ENCODE measurements around the gene THOP1. TPM values are rescaled to one million over a fixed set of nuclear protein-coding genes. Genes with fewer than 3 reads are reported as not detected.
"Not testable (repeated sequence)": the region's sequence is repeated elsewhere in the genome, so short reads cannot be mapped to it uniquely, and the experiment has no call there.

Gene THOP1
- total RNA-seq, 2 experiments from 2014 or later, result 126 TPM

DNA sequence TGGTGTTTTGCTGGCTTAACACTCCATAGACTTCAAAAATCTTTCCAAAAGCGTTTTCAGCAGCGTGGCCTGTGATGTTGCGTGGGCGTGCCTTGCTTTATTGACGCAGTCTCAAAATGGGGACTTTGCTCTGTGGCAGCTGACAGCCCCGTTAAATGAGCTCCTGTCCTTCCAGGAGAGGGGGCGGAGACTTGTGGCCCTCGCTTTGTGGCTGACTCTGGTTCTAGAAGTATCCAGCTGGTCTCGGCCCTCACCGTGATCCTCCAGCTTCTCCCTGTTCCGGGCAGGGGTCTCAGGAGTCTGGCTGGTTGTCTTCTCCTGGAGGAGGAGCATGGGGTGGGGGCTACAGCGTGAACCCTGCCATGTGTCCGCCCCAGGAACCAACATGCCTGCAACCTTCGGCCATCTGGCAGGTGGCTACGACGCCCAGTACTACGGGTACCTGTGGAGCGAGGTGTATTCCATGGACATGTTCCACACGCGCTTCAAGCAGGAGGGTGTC lies 26.0 kb downstream of the THOP1 start:
- Mint-ChIP-seq H3K9me3 (no peaks in the 10 kb centered on the region), H3K36me3 (peaks cover 14% of the 10 kb centered on the region), H3K4me3 (no peak overlapping the region), H3K27ac (no peak overlapping the region), H3K4me1 (ENCODE audit: low read depth) (no peaks in the 10 kb centered on the region), H3K27me3 (no peaks in the 10 kb centered on the region)
- intact Hi-C loops (cut with micrococcal nuclease), result no loop called here
- CTCF ChIA-PET, result interaction anchor here (1.2 kb wide), 1 partner anchor 9 kb away, joined by 3 read pairs; no protein-coding TSS in a partner anchor
- POLR2A ChIA-PET, result no interaction called here
- DNase-seq, result no peak

- Mint-ChIP-seq H3K27me3 (no peaks in the 10 kb centered on the region), H3K36me3 (peaks cover 14% of the 10 kb centered on the region), H3K27ac (no peak overlapping the region), H3K9me3 (no peaks in the 10 kb centered on the region), H3K4me1 (ENCODE audit: low read depth) (no peaks in the 10 kb centered on the region), H3K4me3 (no peak overlapping the region)
- CTCF ChIA-PET, result interaction anchor here (1.2 kb wide), 1 partner anchor 8 kb away, joined by 3 read pairs; no protein-coding TSS in a partner anchor
- DNase-seq, result no peak
- intact Hi-C loops (cut with micrococcal nuclease), result no loop called here
- POLR2A ChIA-PET, result no interaction called here
Observed at GRCh38 chr19:2811735-2812413, 26.6 kb downstream of the THOP1 start.

DNA sequence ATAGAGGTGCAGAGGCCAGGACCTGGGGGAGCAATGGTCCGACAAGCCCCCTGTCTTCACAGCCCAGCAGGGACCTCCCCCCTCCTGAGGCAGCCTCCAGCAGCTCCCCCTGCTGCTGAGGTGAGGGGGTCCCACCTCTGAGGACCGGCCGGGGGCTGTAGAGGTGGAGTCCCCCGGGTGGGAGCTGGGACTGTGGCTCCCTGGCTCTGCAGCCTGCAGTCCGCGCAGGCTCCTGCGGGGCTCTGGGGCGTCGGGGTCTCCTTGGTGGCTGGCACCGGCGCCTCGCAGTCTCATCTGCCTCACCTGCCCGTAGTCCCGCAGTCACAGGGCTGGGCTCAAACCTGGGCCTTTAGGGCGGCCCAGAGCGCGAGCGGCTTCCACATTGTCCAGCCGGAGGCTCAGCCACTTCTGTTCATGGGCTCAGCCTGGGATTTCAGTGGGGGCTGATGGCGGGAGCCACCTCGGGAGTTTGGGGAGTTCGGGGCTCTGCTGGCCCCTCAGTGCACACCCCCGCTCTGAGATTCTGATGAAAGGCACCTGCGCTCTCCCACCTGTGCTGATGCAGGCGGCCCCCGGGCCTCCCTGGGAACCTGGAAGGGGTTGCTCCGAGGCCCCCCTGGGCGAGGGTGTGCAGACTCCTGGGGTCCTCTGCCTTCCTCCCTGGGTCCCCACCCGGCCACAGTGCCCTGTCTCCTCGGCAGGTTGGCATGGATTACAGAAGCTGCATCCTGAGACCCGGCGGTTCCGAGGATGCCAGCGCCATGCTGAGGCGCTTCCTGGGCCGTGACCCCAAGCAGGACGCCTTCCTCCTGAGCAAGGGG lies 27.3 kb downstream of the THOP1 start:
- intact Hi-C loops (cut with micrococcal nuclease), result no loop called here
- no peak overlapping the region for H3K27ac Mint-ChIP-seq
- no peak for DNase-seq
- H3K9me3 Mint-ChIP-seq, result no peaks in the 10 kb centered on the region
- peaks cover 14% of the 10 kb centered on the region for H3K36me3 Mint-ChIP-seq
- peaks cover 4% of the 10 kb centered on the region for H3K4me1 Mint-ChIP-seq (ENCODE audit: low read depth)
- H3K4me3 Mint-ChIP-seq, result no peak overlapping the region
- POLR2A ChIA-PET, result no interaction called here
- H3K27me3 Mint-ChIP-seq, result no peaks in the 10 kb centered on the region
- CTCF ChIA-PET, result no interaction called here

GRCh38 chr19:2813235-2814160 lies 28.2 kb downstream of the THOP1 start:
- peaks cover 14% of the 10 kb centered on the region for H3K36me3 Mint-ChIP-seq
- DNase-seq, result no peak
- H3K27me3 Mint-ChIP-seq, result no peaks in the 10 kb centered on the region
- H3K9me3 Mint-ChIP-seq, result no peaks in the 10 kb centered on the region
- ChIA-PET CTCF (no interaction called here), POLR2A (no interaction called here)
- intact Hi-C loops (cut with micrococcal nuclease), result no loop called here
- H3K27ac Mint-ChIP-seq, result no peak overlapping the region
- H3K4me3 Mint-ChIP-seq, result no peak overlapping the region
- peaks cover 5% of the 10 kb centered on the region for H3K4me1 Mint-ChIP-seq (ENCODE audit: low read depth)

- Mint-ChIP-seq H3K27ac (no peak overlapping the region), H3K4me1 (ENCODE audit: low read depth) (peaks cover 6% of the 10 kb centered on the region), H3K4me3 (no peak overlapping the region), H3K9me3 (no peaks in the 10 kb centered on the region), H3K27me3 (no peaks in the 10 kb centered on the region), H3K36me3 (peaks cover 5% of the 10 kb centered on the region)
- CTCF ChIA-PET, result interaction anchor here (0.6 kb wide), 1 partner anchor 166 kb away, joined by 3 read pairs; no protein-coding TSS in a partner anchor
- intact Hi-C loops (cut with micrococcal nuclease), result no loop called here
- POLR2A ChIA-PET, result no interaction called here
- no peak for DNase-seq
Observed at GRCh38 chr19:2814426-2814825, 29.1 kb downstream of the THOP1 start.

DNA sequence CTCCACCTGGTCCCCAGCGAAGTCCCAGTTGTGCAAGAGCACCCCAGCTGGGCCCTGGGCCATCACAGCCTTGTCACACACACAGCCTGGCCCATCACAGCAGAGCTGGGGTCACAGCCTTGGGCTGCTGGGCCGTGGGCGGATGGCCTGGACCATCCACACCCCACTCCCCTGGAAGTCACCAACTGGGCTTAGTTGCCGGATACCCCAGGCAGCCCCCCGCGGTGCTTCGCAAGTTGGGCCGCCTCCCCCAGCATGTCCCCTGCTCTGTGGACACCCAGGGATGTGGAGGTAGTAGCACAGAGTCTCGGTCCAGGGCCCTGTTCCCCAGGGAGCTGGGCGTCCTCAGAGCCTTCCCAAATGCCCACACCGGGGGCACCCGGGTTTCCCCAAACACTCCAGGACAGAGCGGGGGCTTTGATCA lies 29.9 kb downstream of the THOP1 start:
- Mint-ChIP-seq H3K9me3 (no peaks in the 10 kb centered on the region), H3K27ac (no peak overlapping the region), H3K4me1 (ENCODE audit: low read depth) (peaks cover 7% of the 10 kb centered on the region), H3K27me3 (no peaks in the 10 kb centered on the region), H3K4me3 (no peak overlapping the region), H3K36me3 (peaks cover 4% of the 10 kb centered on the region)
- POLR2A ChIA-PET, result no interaction called here
- intact Hi-C loops (cut with micrococcal nuclease), result no loop called here
- CTCF ChIA-PET, result interaction anchor here (0.6 kb wide), 1 partner anchor 167 kb away, joined by 3 read pairs; no protein-coding TSS in a partner anchor
- no peak for DNase-seq

GRCh38 chr19:2815923-2816322 lies 30.6 kb downstream of the THOP1 start:
- Mint-ChIP-seq H3K9me3 (no peaks in the 10 kb centered on the region), H3K27ac (no peak overlapping the region), H3K4me1 (ENCODE audit: low read depth) (peaks cover 9% of the 10 kb centered on the region), H3K4me3 (no peak overlapping the region), H3K36me3 (peaks cover 4% of the 10 kb centered on the region), H3K27me3 (no peaks in the 10 kb centered on the region)
- DNase-seq, result no peak
- POLR2A ChIA-PET, result no interaction called here
- CTCF ChIA-PET, result no interaction called here
- intact Hi-C loops (cut with micrococcal nuclease), result no loop called here

- POLR2A ChIA-PET, result no interaction called here
- Mint-ChIP-seq H3K27me3 (no peaks in the 10 kb centered on the region), H3K9me3 (no peaks in the 10 kb centered on the region), H3K36me3 (peaks cover 4% of the 10 kb centered on the region), H3K27ac (no peak overlapping the region), H3K4me1 (ENCODE audit: low read depth) (peaks cover 9% of the 10 kb centered on the region), H3K4me3 (no peak overlapping the region)
- no peak for DNase-seq
- CTCF ChIA-PET, result no interaction called here
- intact Hi-C loops (cut with micrococcal nuclease), result no loop called here
Observed at GRCh38 chr19:2816641-2817040, 31.3 kb downstream of the THOP1 start.

GRCh38 chr19:2817237-2817829 lies 32.0 kb downstream of the THOP1 start:
- not testable (repeated sequence) for H3K4me3 Mint-ChIP-seq
- POLR2A ChIA-PET, result interaction anchor here (0.6 kb wide), 1 partner anchor 75 kb away, joined by 3 read pairs; no protein-coding TSS in a partner anchor

GRCh38 chr19:2819540-2820111 lies 34.3 kb downstream of the THOP1 start, which contains the start of gene ZNF554:
Gene ZNF554, plus strand, starts transcription at chr19:2819868. Its CDS starts 204 bp downstream, at chr19:2820072.
- POLR2A ChIA-PET, result no interaction called here
- CTCF ChIA-PET, result interaction anchor here (0.7 to 1.6 kb wide), 6 partner anchors 8 to 171 kb away, joined by 3 to 6 read pairs (median 4); partner anchors contain the start of gene SGTA
- peak within 1 kb of the TSS; percentile 79 for H3K4me3 Mint-ChIP-seq
- no peaks in the 10 kb centered on the region for H3K9me3 Mint-ChIP-seq
- peaks cover 9% of the 10 kb centered on the region for H3K4me1 Mint-ChIP-seq (ENCODE audit: low read depth)
- intact Hi-C loops (cut with micrococcal nuclease), result loop anchor here (1.0 to 10.0 kb wide), 4 partner anchors 21 to 158 kb away; partner anchors contain the start of genes THOP1, TLE6 and ZNF555
- peaks cover 2% of the 10 kb centered on the region for H3K36me3 Mint-ChIP-seq
- no peaks in the 10 kb centered on the region for H3K27me3 Mint-ChIP-seq
- DNase-seq, result peak; percentile 98
- no peak within 1 kb of the TSS for H3K27ac Mint-ChIP-seq

More at GRCh38 chr19:2817237-2817829, 32.0 kb downstream of the THOP1 start:
- H3K4me1 Mint-ChIP-seq (ENCODE audit: low read depth); H3K27ac Mint-ChIP-seq; intact Hi-C loops (cut with micrococcal nuclease); H3K36me3 Mint-ChIP-seq; H3K9me3 Mint-ChIP-seq; H3K27me3 Mint-ChIP-seq; CTCF ChIA-PET: not testable (repeated sequence)
- peak; percentile 25 for DNase-seq

- H3K36me3 Mint-ChIP-seq, result peaks cover 4% of the 10 kb centered on the region
- peak overlapping the region; percentile 79 for H3K4me3 Mint-ChIP-seq
- DNase-seq, result peak; percentile 20
- H3K27me3 Mint-ChIP-seq, result no peaks in the 10 kb centered on the region
- ChIA-PET POLR2A (no interaction called here), CTCF (interaction anchor here (0.7 to 1.6 kb wide), 2 partner anchors 9 to 172 kb away, joined by 3 to 6 read pairs; no protein-coding TSS in a partner anchor)
- no peak overlapping the region for H3K27ac Mint-ChIP-seq
- peaks cover 9% of the 10 kb centered on the region for H3K4me1 Mint-ChIP-seq (ENCODE audit: low read depth)
- intact Hi-C loops (cut with micrococcal nuclease), result loop anchor here (10.0 kb wide), 1 partner anchor 55 kb away; no protein-coding TSS in a partner anchor
- H3K9me3 Mint-ChIP-seq, result no peaks in the 10 kb centered on the region
Observed at GRCh38 chr19:2820112-2820702, 34.9 kb downstream of the THOP1 start.

Data from activated CD4-positive, alpha-beta memory T cell treated with anti-CD3 and anti-CD28 coated beads for 36 hours (primary cell).